ENCODE data around the gene SMYD2.

DNA sequence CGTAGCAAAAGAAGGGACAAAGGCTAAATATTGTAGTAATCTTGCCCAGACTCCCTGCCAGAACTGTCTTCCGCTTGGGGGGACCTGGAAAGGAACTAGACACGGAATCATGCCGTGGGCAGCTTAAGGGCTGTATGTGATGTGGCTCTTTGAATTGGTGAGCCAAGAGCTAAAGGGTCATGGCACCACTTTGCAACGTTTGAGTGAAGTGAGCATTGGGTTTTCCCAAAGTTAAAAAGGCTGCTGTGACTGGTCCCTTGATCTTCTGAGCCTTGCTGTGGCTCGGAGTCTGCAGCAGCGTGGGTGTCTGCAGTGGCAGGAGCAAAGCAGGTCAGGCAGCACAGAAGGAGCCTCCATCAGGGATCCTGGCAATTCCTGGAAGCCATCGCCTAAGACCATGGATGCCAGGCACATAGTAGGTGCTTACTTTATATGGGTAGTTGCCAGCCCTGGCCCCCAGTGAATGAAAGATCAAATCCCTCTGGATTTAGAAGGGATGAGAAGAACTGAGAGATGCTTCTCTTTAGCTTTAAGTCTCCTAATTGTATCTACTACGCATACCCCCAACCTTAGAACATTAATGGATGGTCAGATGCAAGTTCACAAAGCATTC is 1.8 kb downstream of the SMYD2 start:
- no peak for TF ChIP-seq POLR2A (IDR thresholded peaks at IDR 0.05)
- TF ChIP-seq, protein P1, sequence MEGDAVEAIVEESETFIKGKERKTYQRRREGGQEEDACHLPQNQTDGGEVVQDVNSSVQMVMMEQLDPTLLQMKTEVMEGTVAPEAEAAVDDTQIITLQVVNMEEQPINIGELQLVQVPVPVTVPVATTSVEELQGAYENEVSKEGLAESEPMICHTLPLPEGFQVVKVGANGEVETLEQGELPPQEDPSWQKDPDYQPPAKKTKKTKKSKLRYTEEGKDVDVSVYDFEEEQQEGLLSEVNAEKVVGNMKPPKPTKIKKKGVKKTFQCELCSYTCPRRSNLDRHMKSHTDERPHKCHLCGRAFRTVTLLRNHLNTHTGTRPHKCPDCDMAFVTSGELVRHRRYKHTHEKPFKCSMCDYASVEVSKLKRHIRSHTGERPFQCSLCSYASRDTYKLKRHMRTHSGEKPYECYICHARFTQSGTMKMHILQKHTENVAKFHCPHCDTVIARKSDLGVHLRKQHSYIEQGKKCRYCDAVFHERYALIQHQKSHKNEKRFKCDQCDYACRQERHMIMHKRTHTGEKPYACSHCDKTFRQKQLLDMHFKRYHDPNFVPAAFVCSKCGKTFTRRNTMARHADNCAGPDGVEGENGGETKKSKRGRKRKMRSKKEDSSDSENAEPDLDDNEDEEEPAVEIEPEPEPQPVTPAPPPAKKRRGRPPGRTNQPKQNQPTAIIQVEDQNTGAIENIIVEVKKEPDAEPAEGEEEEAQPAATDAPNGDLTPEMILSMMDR (IDR thresholded peaks at IDR 0.05), result no peak
